Heart left ventricle (tissue), 13 donors: Measurements from ENCODE around the gene ARPC1A.

Experiments used
- POLR2A ChIP-seq, 2 donors: fragments of 450-650 bp; IDR thresholded peaks; one replicate each; pipeline ENCODE4 v1.6.1; 2017; ENCODE audit warnings: antibody characterized with exemption in 2 of 2, mild to moderate bottlenecking in 2 of 2, moderate library complexity in 2 of 2
- TF ChIP-seq, protein P1 (sequence below), 12 donors: fragments of 200-600 bp; sonication (generic) in 4 of 12; IDR thresholded peaks; one replicate each; pipeline versions ENCODE4 v1.5.0 to v1.8.0; 2018 to 2022; ENCODE audit warnings: antibody characterized with exemption in 12 of 12, mild to moderate bottlenecking in 5 of 12
- donor health status: ischemic (EF 13 %, LVEDD 7.1; RV severe dilation, severe dysfunction).
- donor health status: DM: no; HTN: yes; CAD: no.
- donor health status: DM: no; HTN: no; CAD: no.
- donor health status: ischemic (EF 25% LVEDD 6.9; RV normal size, moderate dysfunction).
- donor health status: ischemic (EF 25% LVEDD 5.7; RV mildly dilated, moderate dysfunction).
- donor health status: ischemic (EF 35%, LVEDD 5.7; RV mildly dilated, moderate dysfunction).
- donor health status: nonischemic (EF 11% LVEDD 7.7; RV severe dilation, severe dysfunction).
- donor health status: DM: yes; HTN: yes; CAD: no.
- donor health status: PGD.
- donor health status: ischemic (EF 29% LVEDD 5.4; RV normal size, mild dysfunction).
- donor health status: nonischemic (EF 23%, LVEDD 6.1; RV moderate dilation, normal function).

- TF ChIP-seq, protein P1, sequence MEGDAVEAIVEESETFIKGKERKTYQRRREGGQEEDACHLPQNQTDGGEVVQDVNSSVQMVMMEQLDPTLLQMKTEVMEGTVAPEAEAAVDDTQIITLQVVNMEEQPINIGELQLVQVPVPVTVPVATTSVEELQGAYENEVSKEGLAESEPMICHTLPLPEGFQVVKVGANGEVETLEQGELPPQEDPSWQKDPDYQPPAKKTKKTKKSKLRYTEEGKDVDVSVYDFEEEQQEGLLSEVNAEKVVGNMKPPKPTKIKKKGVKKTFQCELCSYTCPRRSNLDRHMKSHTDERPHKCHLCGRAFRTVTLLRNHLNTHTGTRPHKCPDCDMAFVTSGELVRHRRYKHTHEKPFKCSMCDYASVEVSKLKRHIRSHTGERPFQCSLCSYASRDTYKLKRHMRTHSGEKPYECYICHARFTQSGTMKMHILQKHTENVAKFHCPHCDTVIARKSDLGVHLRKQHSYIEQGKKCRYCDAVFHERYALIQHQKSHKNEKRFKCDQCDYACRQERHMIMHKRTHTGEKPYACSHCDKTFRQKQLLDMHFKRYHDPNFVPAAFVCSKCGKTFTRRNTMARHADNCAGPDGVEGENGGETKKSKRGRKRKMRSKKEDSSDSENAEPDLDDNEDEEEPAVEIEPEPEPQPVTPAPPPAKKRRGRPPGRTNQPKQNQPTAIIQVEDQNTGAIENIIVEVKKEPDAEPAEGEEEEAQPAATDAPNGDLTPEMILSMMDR (IDR thresholded peaks at IDR 0.05): no peak
- no peak for TF ChIP-seq POLR2A (IDR thresholded peaks at IDR 0.05)
Measured at GRCh38 chr7:99362801-99363200, 37.1 kb downstream of the ARPC1A start.
